ENCODE data around the gene CLNK.

Gene CLNK

DNA sequence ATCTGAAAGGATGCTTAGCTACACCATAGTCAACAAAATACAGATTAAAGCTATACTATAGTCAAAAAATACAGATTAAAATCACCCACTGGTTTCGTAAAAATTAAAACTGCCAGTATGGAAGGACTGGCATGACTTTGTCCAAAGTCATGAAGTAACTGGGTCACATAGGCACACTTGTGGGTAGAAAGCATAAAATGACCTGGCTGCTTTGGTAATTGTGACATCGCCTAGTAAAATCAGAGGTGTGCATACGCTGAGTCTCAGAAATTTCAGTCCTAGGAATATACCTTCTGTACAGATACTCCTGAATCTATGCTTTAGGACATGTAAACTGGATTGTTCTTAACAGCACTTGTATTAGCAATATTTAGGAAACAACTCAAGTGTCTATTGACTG is 28.1 kb downstream of the CLNK start:
- TF ChIP-seq, protein P1, sequence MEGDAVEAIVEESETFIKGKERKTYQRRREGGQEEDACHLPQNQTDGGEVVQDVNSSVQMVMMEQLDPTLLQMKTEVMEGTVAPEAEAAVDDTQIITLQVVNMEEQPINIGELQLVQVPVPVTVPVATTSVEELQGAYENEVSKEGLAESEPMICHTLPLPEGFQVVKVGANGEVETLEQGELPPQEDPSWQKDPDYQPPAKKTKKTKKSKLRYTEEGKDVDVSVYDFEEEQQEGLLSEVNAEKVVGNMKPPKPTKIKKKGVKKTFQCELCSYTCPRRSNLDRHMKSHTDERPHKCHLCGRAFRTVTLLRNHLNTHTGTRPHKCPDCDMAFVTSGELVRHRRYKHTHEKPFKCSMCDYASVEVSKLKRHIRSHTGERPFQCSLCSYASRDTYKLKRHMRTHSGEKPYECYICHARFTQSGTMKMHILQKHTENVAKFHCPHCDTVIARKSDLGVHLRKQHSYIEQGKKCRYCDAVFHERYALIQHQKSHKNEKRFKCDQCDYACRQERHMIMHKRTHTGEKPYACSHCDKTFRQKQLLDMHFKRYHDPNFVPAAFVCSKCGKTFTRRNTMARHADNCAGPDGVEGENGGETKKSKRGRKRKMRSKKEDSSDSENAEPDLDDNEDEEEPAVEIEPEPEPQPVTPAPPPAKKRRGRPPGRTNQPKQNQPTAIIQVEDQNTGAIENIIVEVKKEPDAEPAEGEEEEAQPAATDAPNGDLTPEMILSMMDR (IDR thresholded peaks at IDR 0.05; ENCODE audit: low read depth, low read length), result no peak
- no peak overlapping the region for H3K4me3 ChIP-seq (replicated peaks in 1 of 2; ENCODE audit: low read depth in 2 of 2, low read length in 2 of 2)
- no peak for DNase-seq (ENCODE audit: low read depth in 2 of 2)

DNA sequence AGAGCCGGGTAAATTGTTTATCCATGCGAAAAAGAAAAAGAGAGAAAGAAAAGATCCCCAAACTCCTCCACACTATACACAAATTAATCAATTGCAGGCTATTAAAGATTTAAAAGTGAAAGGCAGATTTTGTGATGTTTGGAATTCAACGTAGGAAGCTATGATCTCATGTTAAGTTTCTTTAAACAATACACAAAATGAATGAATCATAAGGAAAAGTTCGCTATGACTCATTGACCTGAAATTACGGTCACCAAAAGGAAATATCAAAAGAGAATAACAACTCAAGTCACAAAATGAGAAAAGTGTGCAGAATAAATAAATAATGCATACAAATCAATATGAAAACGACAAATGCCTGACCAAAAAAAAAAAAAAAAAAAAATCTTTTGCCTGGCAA is 28.6 kb downstream of the CLNK start:
- peak; percentile 27 to 81 for DNase-seq (ENCODE audit: low read depth in 2 of 2)
- TF ChIP-seq, protein P1 (IDR thresholded peaks at IDR 0.05; ENCODE audit: low read depth, low read length), result no peak
- H3K4me3 ChIP-seq (replicated peaks in 1 of 2; ENCODE audit: low read depth in 2 of 2, low read length in 2 of 2), result no peak overlapping the region

DNA sequence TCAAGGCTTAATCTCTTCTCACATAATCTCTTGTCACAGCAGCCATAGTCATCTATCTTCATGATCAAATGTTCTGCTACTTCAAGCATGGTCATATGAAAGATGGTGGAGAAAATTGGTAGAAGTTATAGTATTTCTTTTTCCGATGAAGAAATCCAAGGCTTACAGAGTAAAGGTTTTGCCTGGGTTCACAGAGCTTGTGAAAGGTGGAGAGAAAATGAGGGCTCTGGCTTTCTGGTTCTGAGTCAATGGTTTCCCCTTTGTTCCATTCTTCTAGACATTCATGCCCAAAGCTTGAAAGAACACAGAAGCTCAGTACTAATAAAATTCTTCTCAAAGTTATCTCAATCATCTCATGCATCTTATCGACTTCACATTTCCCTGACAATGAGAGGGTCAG is 36.1 kb downstream of the CLNK start:
- DNase-seq (ENCODE audit: low read depth in 2 of 2), result no peak
- TF ChIP-seq, protein P1 (IDR thresholded peaks at IDR 0.05; ENCODE audit: low read depth, low read length), result no peak
- H3K4me3 ChIP-seq (replicated peaks in 1 of 2; ENCODE audit: low read depth in 2 of 2, low read length in 2 of 2), result no peak overlapping the region

DNA sequence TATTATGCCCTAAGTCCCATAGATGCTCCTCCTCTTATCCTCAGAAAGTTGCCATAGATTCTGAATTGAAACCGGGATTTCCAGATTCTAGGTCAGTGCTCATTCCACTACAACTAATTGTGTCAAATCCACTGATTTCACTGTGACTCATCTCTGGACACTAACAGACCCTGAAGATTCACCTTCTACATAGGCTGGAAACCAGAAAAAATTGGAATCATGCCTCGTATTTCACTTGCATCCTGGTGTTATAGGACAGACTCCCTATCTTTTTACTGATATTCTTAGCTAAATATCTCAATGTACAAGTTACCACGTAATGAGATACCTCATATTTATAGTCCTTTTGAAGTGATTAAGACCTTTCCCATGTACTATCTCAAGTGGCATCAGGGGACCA is 36.7 kb downstream of the CLNK start:
- DNase-seq (ENCODE audit: low read depth in 2 of 2), result no peak
- TF ChIP-seq, protein P1 (IDR thresholded peaks at IDR 0.05; ENCODE audit: low read depth, low read length), result no peak
- H3K4me3 ChIP-seq (replicated peaks in 1 of 2; ENCODE audit: low read depth in 2 of 2, low read length in 2 of 2), result no peak overlapping the region

DNA sequence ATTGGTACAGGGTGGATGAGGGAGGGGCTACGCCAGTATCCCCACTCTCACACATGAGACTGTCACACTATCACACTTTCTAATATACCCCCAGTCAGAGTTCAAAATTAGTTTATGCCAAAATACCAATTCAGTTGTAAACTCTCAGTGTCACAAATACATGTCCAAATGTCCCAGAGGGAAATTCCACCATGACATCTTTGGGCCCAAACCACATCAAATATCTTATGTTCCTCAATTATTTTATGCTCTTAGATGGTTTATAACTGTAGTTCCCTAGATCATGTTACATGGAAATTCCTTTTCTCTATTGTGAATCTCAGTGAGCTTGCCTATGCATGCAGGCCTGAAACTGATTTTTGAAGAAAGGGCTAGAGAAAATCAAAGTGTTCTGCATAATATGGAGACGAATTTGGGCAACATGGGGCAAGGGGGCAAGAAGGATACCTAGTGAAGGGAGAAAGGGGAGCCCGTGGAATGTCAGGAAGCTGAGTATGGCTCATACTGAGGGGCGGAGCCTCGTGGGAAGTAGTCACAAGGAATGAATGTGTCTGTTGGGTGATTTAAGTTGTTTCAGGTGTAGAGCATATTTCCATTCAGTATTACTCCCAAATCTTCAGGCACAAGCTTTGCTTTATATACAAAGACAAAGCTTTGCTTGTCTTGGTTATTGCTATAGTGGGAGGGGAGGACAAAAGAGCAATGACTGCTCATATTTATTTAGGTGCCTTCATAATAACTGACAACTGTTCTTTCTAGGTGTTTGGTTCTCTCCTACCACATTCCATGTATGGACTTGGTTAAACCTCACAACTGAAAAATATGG is 40.8 kb downstream of the CLNK start:
- no peak overlapping the region for H3K4me3 ChIP-seq (replicated peaks in 1 of 2; ENCODE audit: low read depth in 2 of 2, low read length in 2 of 2)
- TF ChIP-seq, protein P1 (IDR thresholded peaks at IDR 0.05; ENCODE audit: low read depth, low read length), result no peak
- no peak for DNase-seq (ENCODE audit: low read depth in 2 of 2)

DNA sequence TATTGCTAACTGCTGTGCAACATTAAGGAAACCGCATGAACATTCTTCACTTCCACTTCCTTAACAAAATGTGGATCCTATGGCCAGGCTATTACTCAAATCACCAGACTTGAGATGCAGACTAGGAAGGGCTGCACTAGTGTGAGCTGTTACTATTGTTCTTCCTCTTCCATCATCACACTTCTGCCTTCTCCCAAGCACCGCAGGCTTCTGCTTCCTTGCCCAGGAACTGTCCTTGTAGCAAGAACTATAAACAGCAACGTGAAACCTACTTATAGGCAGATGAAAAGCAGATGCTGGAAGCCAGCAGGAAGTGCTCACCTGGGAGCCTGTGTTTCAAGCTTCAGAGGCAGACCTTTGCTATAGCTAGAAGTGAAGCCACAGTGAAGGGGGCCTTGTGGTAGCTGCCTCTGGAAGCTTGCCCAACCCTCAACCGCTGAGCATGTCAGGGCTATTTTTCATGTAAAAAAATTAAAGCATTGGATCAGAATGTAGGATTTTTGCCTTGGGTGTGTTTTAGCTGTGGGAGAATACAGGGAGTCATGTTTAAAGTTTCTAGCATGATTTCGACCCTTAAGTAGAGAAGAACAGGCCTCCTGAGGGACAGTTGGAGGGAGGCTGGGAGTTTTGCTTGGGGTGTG is 43.9 kb downstream of the CLNK start:
- no peak overlapping the region for H3K4me3 ChIP-seq (replicated peaks in 1 of 2; ENCODE audit: low read depth in 2 of 2, low read length in 2 of 2)
- no peak for DNase-seq (ENCODE audit: low read depth in 2 of 2)
- TF ChIP-seq, protein P1 (IDR thresholded peaks at IDR 0.05; ENCODE audit: low read depth, low read length), result no peak
